Measurements from ENCODE around the gene CDKN1A.

- TF ChIP-seq CTCF (IDR thresholded peaks at IDR 0.05; ENCODE audit: insufficient read depth, low read length): no peak
- TF ChIP-seq REST (IDR thresholded peaks at IDR 0.05; ENCODE audit: insufficient replicate concordance, low read depth): no peak
- TF ChIP-seq SPI1 (IDR thresholded peaks at IDR 0.05; ENCODE audit: borderline replicate concordance, low read depth): no peak
- TF ChIP-seq POLR2AphosphoS5 (IDR thresholded peaks at IDR 0.05; ENCODE audit: low read depth): no peak
These were observed 10.2 kb downstream of the CDKN1A start for GRCh38 chr6:36688739-36689075.
